Stimulated activated CD8-positive, alpha-beta memory T cell treated with anti-CD3 and anti-CD28 coated beads, Interleukin-12 subunit alpha, Interleukin-12 subunit beta, amount 100 ng/mL, for 1 hour (primary cell): Measurements from ENCODE around the gene ORC3.
"Not testable (repeated sequence)": the region's sequence is repeated elsewhere in the genome, so short reads cannot be mapped to it uniquely, and the experiment has no call there.

Experiments used
- DNase-seq: peaks from one replicate; pipeline ENCODE4 v3.0.0-alpha.2; 2020; ENCODE audit warnings: low read depth

The ORC3 gene

GRCh38 chr6:87661016-87661415 is 71.1 kb downstream of the ORC3 start:
- no peak for DNase-seq

GRCh38 chr6:87661503-87661902 is 71.6 kb downstream of the ORC3 start:
- no peak for DNase-seq

GRCh38 chr6:87663434-87663833 is 73.5 kb downstream of the ORC3 start:
- no peak for DNase-seq

GRCh38 chr6:87664921-87665485 is 75.1 kb downstream of the ORC3 start:
- DNase-seq: no peak

- no peak for DNase-seq
These were observed 77.1 kb downstream of the ORC3 start for GRCh38 chr6:87667032-87667431.

GRCh38 chr6:87668013-87668412 is 78.1 kb downstream of the ORC3 start:
- no peak for DNase-seq

- DNase-seq: no peak
These were observed 79.1 kb downstream of the ORC3 start for GRCh38 chr6:87669051-87669450.

GRCh38 chr6:87670707-87671106 is 80.8 kb downstream of the ORC3 start:
- no peak for DNase-seq

GRCh38 chr6:87671555-87672029 is 81.7 kb downstream of the ORC3 start:
- DNase-seq: no peak

- no peak for DNase-seq
These were observed 82.7 kb downstream of the ORC3 start for GRCh38 chr6:87672641-87673040.

GRCh38 chr6:87673237-87673636 is 83.3 kb downstream of the ORC3 start:
- no peak for DNase-seq

GRCh38 chr6:87674290-87674689 is 84.4 kb downstream of the ORC3 start:
- no peak for DNase-seq

GRCh38 chr6:87675004-87675681 is 85.2 kb downstream of the ORC3 start:
- no peak for DNase-seq

- DNase-seq: no peak
These were observed 92.4 kb downstream of the ORC3 start for GRCh38 chr6:87682310-87682709.

GRCh38 chr6:87683890-87684289 is 94.0 kb downstream of the ORC3 start:
- no peak for DNase-seq

- DNase-seq: no peak
These were observed 95.1 kb downstream of the ORC3 start for GRCh38 chr6:87684895-87685654.

- DNase-seq: not testable (repeated sequence)
These were observed 96.8 kb downstream of the ORC3 start for GRCh38 chr6:87686636-87687205.

- no peak for DNase-seq
These were observed 97.4 kb downstream of the ORC3 start for GRCh38 chr6:87687296-87687695.

GRCh38 chr6:87687893-87688292 is 98.0 kb downstream of the ORC3 start:
- not testable (repeated sequence) for DNase-seq

- no peak for DNase-seq
These were observed 100.5 kb downstream of the ORC3 start for GRCh38 chr6:87690441-87690840.

- no peak for DNase-seq
These were observed 102.2 kb downstream of the ORC3 start for GRCh38 chr6:87692086-87692485.

GRCh38 chr6:87696817-87697216 is 106.9 kb downstream of the ORC3 start:
- not testable (repeated sequence) for DNase-seq
